ENCODE measurements around the gene ODAD2.

DNA sequence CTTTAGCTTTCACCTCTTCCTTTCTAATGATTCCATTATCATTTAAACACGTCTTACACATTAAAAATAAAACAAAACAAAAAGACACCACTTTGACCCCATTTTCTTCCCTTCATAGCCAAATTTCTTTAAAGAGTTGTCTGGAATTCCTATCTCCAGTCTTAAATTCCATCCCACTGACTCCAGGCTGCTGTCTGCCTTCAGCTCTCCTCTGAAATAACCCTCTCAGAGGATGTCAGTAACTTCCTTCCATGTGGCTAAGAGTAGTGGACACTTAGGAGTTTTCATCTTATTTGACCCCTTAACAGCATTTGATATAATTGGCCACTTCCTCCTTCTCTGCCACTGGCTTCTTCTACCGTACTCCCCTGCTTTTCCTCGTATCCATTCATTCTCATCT, 183.6 kb downstream of the ODAD2 start:
- TF ChIP-seq, protein P1, sequence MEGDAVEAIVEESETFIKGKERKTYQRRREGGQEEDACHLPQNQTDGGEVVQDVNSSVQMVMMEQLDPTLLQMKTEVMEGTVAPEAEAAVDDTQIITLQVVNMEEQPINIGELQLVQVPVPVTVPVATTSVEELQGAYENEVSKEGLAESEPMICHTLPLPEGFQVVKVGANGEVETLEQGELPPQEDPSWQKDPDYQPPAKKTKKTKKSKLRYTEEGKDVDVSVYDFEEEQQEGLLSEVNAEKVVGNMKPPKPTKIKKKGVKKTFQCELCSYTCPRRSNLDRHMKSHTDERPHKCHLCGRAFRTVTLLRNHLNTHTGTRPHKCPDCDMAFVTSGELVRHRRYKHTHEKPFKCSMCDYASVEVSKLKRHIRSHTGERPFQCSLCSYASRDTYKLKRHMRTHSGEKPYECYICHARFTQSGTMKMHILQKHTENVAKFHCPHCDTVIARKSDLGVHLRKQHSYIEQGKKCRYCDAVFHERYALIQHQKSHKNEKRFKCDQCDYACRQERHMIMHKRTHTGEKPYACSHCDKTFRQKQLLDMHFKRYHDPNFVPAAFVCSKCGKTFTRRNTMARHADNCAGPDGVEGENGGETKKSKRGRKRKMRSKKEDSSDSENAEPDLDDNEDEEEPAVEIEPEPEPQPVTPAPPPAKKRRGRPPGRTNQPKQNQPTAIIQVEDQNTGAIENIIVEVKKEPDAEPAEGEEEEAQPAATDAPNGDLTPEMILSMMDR (IDR thresholded peaks at IDR 0.05) = no peak
- TF ChIP-seq EP300 (IDR thresholded peaks at IDR 0.05) = no peak
- TF ChIP-seq POLR2A (IDR thresholded peaks at IDR 0.05) = no peak
